ENCODE results near the gene AFF1. TPM values are rescaled to one million over a fixed set of nuclear protein-coding genes. Genes with fewer than 3 reads are reported as not detected.

AFF1 gene
- total RNA-seq, 2 experiments from 2014 or later: 50.3 to 51.2 TPM

GRCh38 chr4:86972997-86973396 is 38.2 kb downstream of the AFF1 start:
- no peak overlapping the region for H3K27ac ChIP-seq (ENCODE audit: low read depth in 1 of 2, low read length in 2 of 2)
- H3K36me3 ChIP-seq (ENCODE audit: insufficient read depth, low read length): no peaks in the 10 kb centered on the region
- Mint-ChIP-seq H3K27me3 (no peaks in the 10 kb centered on the region), H3K27ac (peak overlapping the region; percentile 54), H3K9me3 (no peaks in the 10 kb centered on the region), H3K36me3 (ENCODE audit: low read depth) (no peaks in the 10 kb centered on the region), H3K4me1 (ENCODE audit: low read depth) (peaks cover 67% of the 10 kb centered on the region), H3K4me3 (no peak overlapping the region)
- ATAC-seq (ENCODE audit: poor library complexity) (no peak), DNase-seq (no peak)
- H3K4me1 ChIP-seq (ENCODE audit: insufficient read depth, low read length): peaks cover 15% of the 10 kb centered on the region
- ChIA-PET POLR2A (no interaction called here), CTCF (no interaction called here)
- no peaks in the 10 kb centered on the region for H3K27me3 ChIP-seq (ENCODE audit: control insufficient read depth in 1 of 2, insufficient read depth in 2 of 2, low read length in 2 of 2)
- TF ChIP-seq CTCF (IDR thresholded peaks at IDR 0.05): no peak
- H3K4me3 ChIP-seq (ENCODE audit: low read length): no peak overlapping the region
- H3K9me3 ChIP-seq (ENCODE audit: control insufficient read depth in 1 of 2, insufficient read depth in 1 of 2, low read length in 2 of 2): no peaks in the 10 kb centered on the region
- intact Hi-C loops (cut with DNase I, micrococcal nuclease): loop anchor here in 1 of 2 experiments (5.0 kb wide), 1 partner anchor 36 kb away; the partner anchor contains the start of gene AFF1

GRCh38 chr4:86973668-86974067 is 38.9 kb downstream of the AFF1 start:
- peaks cover 69% of the 10 kb centered on the region for H3K4me1 Mint-ChIP-seq (ENCODE audit: low read depth)

GRCh38 chr4:86974551-86974994 is 39.8 kb downstream of the AFF1 start:
- Mint-ChIP-seq H3K36me3 (ENCODE audit: low read depth) (no peaks in the 10 kb centered on the region), H3K27me3 (no peaks in the 10 kb centered on the region), H3K4me1 (ENCODE audit: low read depth) (peaks cover 73% of the 10 kb centered on the region), H3K4me3 (no peak overlapping the region), H3K27ac (no peak overlapping the region), H3K9me3 (no peaks in the 10 kb centered on the region)
- no peaks in the 10 kb centered on the region for H3K36me3 ChIP-seq (ENCODE audit: insufficient read depth, low read length)
- no peak overlapping the region for H3K4me3 ChIP-seq (ENCODE audit: low read length)
- DNase-seq (no peak), ATAC-seq (ENCODE audit: poor library complexity) (no peak)
- ChIA-PET POLR2A (interaction anchor here (0.6 kb wide), 2 partner anchors 100 to 155 kb away, joined by 3 to 4 read pairs; no protein-coding TSS in a partner anchor), CTCF (no interaction called here)
- no peak for TF ChIP-seq CTCF (IDR thresholded peaks at IDR 0.05)
- no peaks in the 10 kb centered on the region for H3K27me3 ChIP-seq (ENCODE audit: control insufficient read depth in 1 of 2, insufficient read depth in 2 of 2, low read length in 2 of 2)
- intact Hi-C loops (cut with DNase I, micrococcal nuclease): loop anchor here in 1 of 2 experiments (5.0 kb wide), 1 partner anchor 37 kb away; the partner anchor contains the start of gene AFF1
- H3K9me3 ChIP-seq (ENCODE audit: control insufficient read depth in 1 of 2, insufficient read depth in 1 of 2, low read length in 2 of 2): no peaks in the 10 kb centered on the region
- peaks cover 15% of the 10 kb centered on the region for H3K4me1 ChIP-seq (ENCODE audit: insufficient read depth, low read length)
- H3K27ac ChIP-seq (ENCODE audit: low read depth in 1 of 2, low read length in 2 of 2): no peak overlapping the region

More at GRCh38 chr4:86973668-86974067, 38.9 kb downstream of the AFF1 start:
- intact Hi-C loops (cut with DNase I, micrococcal nuclease): loop anchor here in 1 of 2 experiments (5.0 kb wide), 1 partner anchor 36 kb away; the partner anchor contains the start of gene AFF1
- ChIA-PET CTCF (no interaction called here), POLR2A (no interaction called here)
- Mint-ChIP-seq H3K4me3 (no peak overlapping the region), H3K27me3 (no peaks in the 10 kb centered on the region), H3K9me3 (no peaks in the 10 kb centered on the region), H3K27ac (peak overlapping the region; percentile 54), H3K36me3 (ENCODE audit: low read depth) (no peaks in the 10 kb centered on the region)
- Histone ChIP-seq H3K27ac (ENCODE audit: low read depth in 1 of 2, low read length in 2 of 2) (no peak overlapping the region), H3K36me3 (ENCODE audit: insufficient read depth, low read length) (no peaks in the 10 kb centered on the region), H3K9me3 (ENCODE audit: control insufficient read depth in 1 of 2, insufficient read depth in 1 of 2, low read length in 2 of 2) (no peaks in the 10 kb centered on the region), H3K4me1 (ENCODE audit: insufficient read depth, low read length) (peaks cover 15% of the 10 kb centered on the region), H3K27me3 (ENCODE audit: control insufficient read depth in 1 of 2, insufficient read depth in 2 of 2, low read length in 2 of 2) (no peaks in the 10 kb centered on the region), H3K4me3 (ENCODE audit: low read length) (no peak overlapping the region)
- DNase-seq (no peak), ATAC-seq (ENCODE audit: poor library complexity) (no peak)
- TF ChIP-seq CTCF (IDR thresholded peaks at IDR 0.05): no peak

Data from CD4-positive, alpha-beta T cell (primary cell).